NCI-H2107 treated with DMSO at 0.1 percent for 48 hours (cell line): Measurements from ENCODE around the gene GTF2IRD1.
"Not testable (repeated sequence)": the region's sequence is repeated elsewhere in the genome, so short reads cannot be mapped to it uniquely, and the experiment has no call there.

Experiments used
- DNase-seq: peaks from one replicate; lab custom pipeline; 2025; ENCODE audit not compliant: unreplicated experiment; lab: John Stamatoyannopoulos, UW

GTF2IRD1 gene

GRCh38 chr7:74489997-74490945 is 36.6 kb downstream of the GTF2IRD1 start:
- no peak for DNase-seq

GRCh38 chr7:74491490-74491889 is 37.8 kb downstream of the GTF2IRD1 start:
- not testable (repeated sequence) for DNase-seq

- no peak for DNase-seq
Observed at GRCh38 chr7:74493295-74493694, 39.6 kb downstream of the GTF2IRD1 start.

- no peak for DNase-seq
Observed at GRCh38 chr7:74494076-74494548, 40.4 kb downstream of the GTF2IRD1 start.

GRCh38 chr7:74495112-74496086 is 41.7 kb downstream of the GTF2IRD1 start:
- no peak for DNase-seq

- DNase-seq = no peak
Observed at GRCh38 chr7:74496272-74496671, 42.6 kb downstream of the GTF2IRD1 start.

GRCh38 chr7:74496773-74497172 is 43.1 kb downstream of the GTF2IRD1 start:
- DNase-seq = not testable (repeated sequence)

- DNase-seq = no peak
Observed at GRCh38 chr7:74498354-74498753, 44.6 kb downstream of the GTF2IRD1 start.

GRCh38 chr7:74498996-74499834 is 45.5 kb downstream of the GTF2IRD1 start:
- DNase-seq = no peak

GRCh38 chr7:74499835-74500388 is 46.2 kb downstream of the GTF2IRD1 start:
- no peak for DNase-seq

- DNase-seq = no peak
Observed at GRCh38 chr7:74501298-74501697, 47.6 kb downstream of the GTF2IRD1 start.

- DNase-seq = peak; percentile 82
Observed at GRCh38 chr7:74502216-74502891, 48.6 kb downstream of the GTF2IRD1 start.

- DNase-seq = no peak
Observed at GRCh38 chr7:74503061-74503460, 49.4 kb downstream of the GTF2IRD1 start.

- no peak for DNase-seq
Observed at GRCh38 chr7:74503943-74504342, 50.2 kb downstream of the GTF2IRD1 start.

GRCh38 chr7:74505471-74506324 is 52.0 kb downstream of the GTF2IRD1 start:
- DNase-seq = no peak

GRCh38 chr7:74506325-74506724 is 52.6 kb downstream of the GTF2IRD1 start:
- no peak for DNase-seq

GRCh38 chr7:74507538-74508319 is 54.0 kb downstream of the GTF2IRD1 start:
- DNase-seq = no peak

GRCh38 chr7:74509453-74509852 is 55.7 kb downstream of the GTF2IRD1 start:
- not testable (repeated sequence) for DNase-seq
